Measurements from ENCODE around the gene USP5.

GRCh38 chr12:6849427-6849826 lies 2.5 kb upstream of the USP5 start:
- no peak for TF ChIP-seq CTCF (conservative IDR thresholded peaks at IDR 0.05; ENCODE audit: low read length)
- TF ChIP-seq EZH2phosphoT487 (IDR thresholded peaks at IDR 0.05; ENCODE audit: borderline replicate concordance, low read depth, low read length), result no peak

All from OCI-LY7 (cell line).